OCI-LY1 (cell line): ENCODE results near the gene PSMA5.

ENCODE experiments used
- H2AFZ ChIP-seq: fragments of 200-600 bp; sonication (generic), shearing (Covaris generic); 2 replicates; pipeline ENCODE4 v1.6.0; 2014; ENCODE audit warnings: antibody characterized with exemption, mild to moderate bottlenecking, low read length
- H3F3A ChIP-seq: fragments of 200-600 bp; sonication (generic), shearing (Covaris generic); 2 replicates; pipeline ENCODE4 v1.6.0; 2014; ENCODE audit warnings: mild to moderate bottlenecking, antibody characterized with exemption, low read length, moderate library complexity; ENCODE audit not compliant: insufficient read depth
- H3K27ac ChIP-seq: fragments of 200-600 bp; sonication (generic); 2 replicates; pipeline ENCODE4 v1.5.1; 2014; ENCODE audit warnings: low read length, mixed run types, mild to moderate bottlenecking, low read depth; ENCODE audit not compliant: poor library complexity, severe bottlenecking
- H3K27me3 ChIP-seq: fragments of 200-600 bp; sonication (generic); 2 replicates; pipeline ENCODE4 v1.6.0; 2014; ENCODE audit warnings: antibody characterized with exemption, mild to moderate bottlenecking, low read length, moderate library complexity; ENCODE audit not compliant: insufficient read depth
- H3K36me3 ChIP-seq: fragments of 200-600 bp; sonication (generic); 2 replicates; pipeline ENCODE4 v1.6.1; 2014; ENCODE audit warnings: mild to moderate bottlenecking, antibody characterized with exemption, low read length, moderate library complexity, mixed read lengths; ENCODE audit not compliant: insufficient read depth
- H3K4me1 ChIP-seq: fragments of 200-600 bp; sonication (generic); 2 replicates; pipeline ENCODE4 v1.5.1; 2014; ENCODE audit warnings: mild to moderate bottlenecking, low read length, moderate library complexity; ENCODE audit not compliant: insufficient read depth, severe bottlenecking
- H3K4me2 ChIP-seq: fragments of 200-600 bp; sonication (generic), shearing (Covaris generic); 2 replicates; pipeline ENCODE4 v1.6.1; 2014; ENCODE audit warnings: low read length
- H3K4me3 ChIP-seq: fragments of 200-600 bp; sonication (generic); 2 replicates; pipeline ENCODE4 v1.5.1; 2014; ENCODE audit warnings: low read length, low read depth, mild to moderate bottlenecking, mixed read lengths; ENCODE audit not compliant: poor library complexity, severe bottlenecking
- H3K79me2 ChIP-seq: fragments of 200-600 bp; shearing (Covaris generic); 2 replicates; pipeline ENCODE4 v1.6.1; 2016; ENCODE audit warnings: mixed run types, low read length, mixed read lengths; ENCODE audit not compliant: insufficient read depth
- H3K9ac ChIP-seq: fragments of 200-600 bp; sonication (generic), shearing (Covaris generic); 2 replicates; pipeline ENCODE4 v1.6.1; 2014; ENCODE audit warnings: mild to moderate bottlenecking, low read length, mixed read lengths
- H3K9me2 ChIP-seq: fragments of 200-600 bp; sonication (generic), shearing (Covaris generic); 2 replicates; pipeline ENCODE4 v1.6.1; 2014; ENCODE audit warnings: low read depth, mild to moderate bottlenecking, low read length, mixed read lengths
- H3K9me3 ChIP-seq: fragments of 200-600 bp; shearing (Covaris generic); 2 replicates; pipeline ENCODE4 v1.6.1; 2014; ENCODE audit warnings: low read length, mixed read lengths
- H4K20me1 ChIP-seq: fragments of 200-600 bp; sonication (generic), shearing (Covaris generic); 2 replicates; pipeline ENCODE4 v1.6.0; 2016; ENCODE audit warnings: mild to moderate bottlenecking, low read length; ENCODE audit not compliant: insufficient read depth
- CTCF ChIP-seq: fragments of 200-600 bp; sonication (generic), shearing (Covaris generic); IDR thresholded peaks from 2 replicates; pipeline ENCODE4 v1.5.1; 2017; ENCODE audit warnings: mild to moderate bottlenecking, antibody characterized with exemption, low read length, moderate library complexity, mixed read lengths
- EZH2 ChIP-seq: fragments of 200-600 bp; sonication (generic), shearing (Covaris generic); IDR thresholded peaks from 2 replicates; pipeline ENCODE4 v1.8.0; 2017; ENCODE audit warnings: borderline replicate concordance, mixed run types, mild to moderate bottlenecking, antibody characterized with exemption, low read length, moderate library complexity, mixed read lengths

The PSMA5 gene

GRCh38 chr1:109351457-109351856 is 74.8 kb downstream of the PSMA5 start:
- no peak for TF ChIP-seq EZH2
- TF ChIP-seq CTCF = no peak
- Histone ChIP-seq H3K79me2 (no peaks in the 10 kb centered on the region), H3K4me1 (no peaks in the 10 kb centered on the region), H3K27me3 (no peaks in the 10 kb centered on the region), H2AFZ (no peak overlapping the region), H3K4me2 (no peak overlapping the region), H3K9ac (no peak overlapping the region), H3F3A (no peaks in the 10 kb centered on the region), H3K4me3 (no peak overlapping the region), H3K9me3 (no peaks in the 10 kb centered on the region), H3K27ac (no peak overlapping the region), H3K9me2 (no peaks in the 10 kb centered on the region), H4K20me1 (no peaks in the 10 kb centered on the region), H3K36me3 (no peaks in the 10 kb centered on the region)

- Histone ChIP-seq H3K4me1 (no peaks in the 10 kb centered on the region), H3F3A (no peaks in the 10 kb centered on the region), H3K27me3 (no peaks in the 10 kb centered on the region), H2AFZ (no peak overlapping the region), H4K20me1 (no peaks in the 10 kb centered on the region), H3K27ac (no peak overlapping the region), H3K9me3 (no peaks in the 10 kb centered on the region), H3K9me2 (no peaks in the 10 kb centered on the region), H3K36me3 (no peaks in the 10 kb centered on the region), H3K9ac (no peak overlapping the region), H3K4me3 (no peak overlapping the region), H3K79me2 (no peaks in the 10 kb centered on the region), H3K4me2 (no peak overlapping the region)
- no peak for TF ChIP-seq CTCF
- TF ChIP-seq EZH2 = no peak
Observed at GRCh38 chr1:109350655-109351054, 75.6 kb downstream of the PSMA5 start.

- Histone ChIP-seq H3K36me3 (no peaks in the 10 kb centered on the region), H3F3A (no peaks in the 10 kb centered on the region), H2AFZ (no peak overlapping the region), H3K27ac (no peak overlapping the region), H4K20me1 (no peaks in the 10 kb centered on the region), H3K4me1 (no peaks in the 10 kb centered on the region), H3K9me2 (no peaks in the 10 kb centered on the region), H3K27me3 (no peaks in the 10 kb centered on the region), H3K4me3 (no peak overlapping the region), H3K9me3 (no peaks in the 10 kb centered on the region), H3K9ac (no peak overlapping the region), H3K79me2 (no peaks in the 10 kb centered on the region), H3K4me2 (no peak overlapping the region)
- TF ChIP-seq EZH2 (no peak), CTCF (no peak)
Observed at GRCh38 chr1:109350182-109350581, 76.1 kb downstream of the PSMA5 start.
